ENCODE measurements around the gene SPIN2A. TPM values are rescaled to one million over a fixed set of nuclear protein-coding genes. Genes with fewer than 3 reads are reported as not detected.
"Not testable (repeated sequence)": the region's sequence is repeated elsewhere in the genome, so short reads cannot be mapped to it uniquely, and the experiment has no call there.

SPIN2A gene
- 2.6 TPM for total RNA-seq
- polyA plus RNA-seq, result 0.54 TPM

GRCh38 chrX:57137073-57137472, at the start of gene SPIN2A:
Gene SPIN2A, minus strand, starts transcription at chrX:57137397. Its CDS starts 800 bp downstream, at chrX:57136597.
- not testable (repeated sequence) for H3K36me3 ChIP-seq (ENCODE audit: insufficient read depth); DNase-seq (ENCODE audit: extremely low spot score); H3K4me1 ChIP-seq (ENCODE audit: insufficient read depth); H3K27ac ChIP-seq (ENCODE audit: low read depth); H3K4me3 ChIP-seq (ENCODE audit: low read depth, low read length)
- WGBS, result 17% methylated on average over 27 of the region's 27 CpGs

GRCh38 chrX:57178605-57179004, 41.4 kb upstream of the SPIN2A start:
- Histone ChIP-seq H3K4me3 (ENCODE audit: low read depth, low read length) (no peak overlapping the region), H3K4me1 (ENCODE audit: insufficient read depth) (no peaks in the 10 kb centered on the region), H3K27ac (ENCODE audit: low read depth) (no peak overlapping the region), H3K36me3 (ENCODE audit: insufficient read depth) (no peaks in the 10 kb centered on the region)
- no peak for DNase-seq (ENCODE audit: extremely low spot score)

- no peaks in the 10 kb centered on the region for H3K4me1 ChIP-seq (ENCODE audit: insufficient read depth)
- no peak overlapping the region for H3K27ac ChIP-seq (ENCODE audit: low read depth)
- no peak overlapping the region for H3K4me3 ChIP-seq (ENCODE audit: low read depth, low read length)
- no peak for DNase-seq (ENCODE audit: extremely low spot score)
- 26% methylated on average over 1 of the region's 1 CpG for WGBS
- H3K36me3 ChIP-seq (ENCODE audit: insufficient read depth), result no peaks in the 10 kb centered on the region
Observed at GRCh38 chrX:57177070-57177469, 39.9 kb upstream of the SPIN2A start.

- WGBS, result 62% methylated on average over 6 of the region's 6 CpGs
- no peaks in the 10 kb centered on the region for H3K4me1 ChIP-seq (ENCODE audit: insufficient read depth)
- no peak for DNase-seq (ENCODE audit: extremely low spot score)
- H3K36me3 ChIP-seq (ENCODE audit: insufficient read depth), result no peaks in the 10 kb centered on the region
- no peak overlapping the region for H3K4me3 ChIP-seq (ENCODE audit: low read depth, low read length)
- H3K27ac ChIP-seq (ENCODE audit: low read depth), result no peak overlapping the region
Observed at GRCh38 chrX:57172544-57172943, 35.3 kb upstream of the SPIN2A start.

GRCh38 chrX:57156397-57157049, 19.3 kb upstream of the SPIN2A start:
- H3K4me1 ChIP-seq (ENCODE audit: insufficient read depth), result no peaks in the 10 kb centered on the region
- H3K4me3 ChIP-seq (ENCODE audit: low read depth, low read length), result no peak overlapping the region
- DNase-seq (ENCODE audit: extremely low spot score), result no peak
- WGBS, result 76% methylated on average over 5 of the region's 5 CpGs
- H3K27ac ChIP-seq (ENCODE audit: low read depth), result no peak overlapping the region
- no peaks in the 10 kb centered on the region for H3K36me3 ChIP-seq (ENCODE audit: insufficient read depth)

GRCh38 chrX:57155171-57155570, 18.0 kb upstream of the SPIN2A start:
- DNase-seq (ENCODE audit: extremely low spot score), result no peak
- no peak overlapping the region for H3K27ac ChIP-seq (ENCODE audit: low read depth)

GRCh38 chrX:57152222-57152621, 15.0 kb upstream of the SPIN2A start:
- H3K4me1 ChIP-seq (ENCODE audit: insufficient read depth); H3K27ac ChIP-seq (ENCODE audit: low read depth); H3K36me3 ChIP-seq (ENCODE audit: insufficient read depth); DNase-seq (ENCODE audit: extremely low spot score); H3K4me3 ChIP-seq (ENCODE audit: low read depth, low read length): not testable (repeated sequence)
- WGBS, result 81% methylated on average over 8 of the region's 8 CpGs

More at GRCh38 chrX:57155171-57155570, 18.0 kb upstream of the SPIN2A start:
- Histone ChIP-seq H3K4me1 (ENCODE audit: insufficient read depth) (no peaks in the 10 kb centered on the region), H3K36me3 (ENCODE audit: insufficient read depth) (no peaks in the 10 kb centered on the region), H3K4me3 (ENCODE audit: low read depth, low read length) (no peak overlapping the region)
- WGBS, result 93% methylated on average over 2 of the region's 2 CpGs

GRCh38 chrX:57138674-57139073, 1.5 kb upstream of the SPIN2A start:
- Histone ChIP-seq H3K27ac (ENCODE audit: low read depth) (no peak overlapping the region), H3K4me3 (ENCODE audit: low read depth, low read length) (no peak overlapping the region), H3K36me3 (ENCODE audit: insufficient read depth) (no peaks in the 10 kb centered on the region), H3K4me1 (ENCODE audit: insufficient read depth) (no peaks in the 10 kb centered on the region)
- DNase-seq (ENCODE audit: extremely low spot score), result no peak
- WGBS, result 91% methylated on average over 4 of the region's 4 CpGs

GRCh38 chrX:57137501-57137900, 304 bp upstream of the SPIN2A start:
- WGBS, result 17% methylated on average over 1 of the region's 1 CpG
- H3K27ac ChIP-seq (ENCODE audit: low read depth), result no peak overlapping the region
- no peak overlapping the region for H3K4me3 ChIP-seq (ENCODE audit: low read depth, low read length)
- no peaks in the 10 kb centered on the region for H3K4me1 ChIP-seq (ENCODE audit: insufficient read depth)
- no peak for DNase-seq (ENCODE audit: extremely low spot score)
- H3K36me3 ChIP-seq (ENCODE audit: insufficient read depth), result no peaks in the 10 kb centered on the region

- H3K4me3 ChIP-seq (ENCODE audit: low read depth, low read length); DNase-seq (ENCODE audit: extremely low spot score): not testable (repeated sequence)
- WGBS, result 45% methylated on average over 1 of the region's 3 CpGs
Observed at GRCh38 chrX:57136589-57136988, 608 bp downstream of the SPIN2A start.

GRCh38 chrX:57135287-57135686, 1.9 kb downstream of the SPIN2A start:
- 89% methylated on average over 3 of the region's 3 CpGs for WGBS
- Histone ChIP-seq H3K4me3 (ENCODE audit: low read depth, low read length) (no peak overlapping the region), H3K27ac (ENCODE audit: low read depth) (no peak overlapping the region), H3K36me3 (ENCODE audit: insufficient read depth) (no peaks in the 10 kb centered on the region), H3K4me1 (ENCODE audit: insufficient read depth) (no peaks in the 10 kb centered on the region)
- DNase-seq (ENCODE audit: extremely low spot score), result no peak

More at GRCh38 chrX:57136589-57136988, 608 bp downstream of the SPIN2A start:
- H3K36me3 ChIP-seq (ENCODE audit: insufficient read depth); H3K27ac ChIP-seq (ENCODE audit: low read depth); H3K4me1 ChIP-seq (ENCODE audit: insufficient read depth): not testable (repeated sequence)

- WGBS, result 98% methylated on average over 3 of the region's 3 CpGs
- Histone ChIP-seq H3K4me3 (ENCODE audit: low read depth, low read length) (no peak overlapping the region), H3K27ac (ENCODE audit: low read depth) (no peak overlapping the region), H3K36me3 (ENCODE audit: insufficient read depth) (no peaks in the 10 kb centered on the region), H3K4me1 (ENCODE audit: insufficient read depth) (no peaks in the 10 kb centered on the region)
- no peak for DNase-seq (ENCODE audit: extremely low spot score)
Observed at GRCh38 chrX:57134702-57135101, 2.5 kb downstream of the SPIN2A start.

GRCh38 chrX:57133706-57134105, 3.5 kb downstream of the SPIN2A start:
- Histone ChIP-seq H3K4me1 (ENCODE audit: insufficient read depth) (no peaks in the 10 kb centered on the region), H3K27ac (ENCODE audit: low read depth) (no peak overlapping the region)
- WGBS, result 80% methylated on average over 4 of the region's 4 CpGs

GRCh38 chrX:57133284-57133683, 3.9 kb downstream of the SPIN2A start:
- H3K4me3 ChIP-seq (ENCODE audit: low read depth, low read length); DNase-seq (ENCODE audit: extremely low spot score); H3K27ac ChIP-seq (ENCODE audit: low read depth); H3K4me1 ChIP-seq (ENCODE audit: insufficient read depth); H3K36me3 ChIP-seq (ENCODE audit: insufficient read depth): not testable (repeated sequence)
- 45% methylated on average over 4 of the region's 4 CpGs for WGBS

More at GRCh38 chrX:57133706-57134105, 3.5 kb downstream of the SPIN2A start:
- Histone ChIP-seq H3K4me3 (ENCODE audit: low read depth, low read length) (no peak overlapping the region), H3K36me3 (ENCODE audit: insufficient read depth) (no peaks in the 10 kb centered on the region)
- no peak for DNase-seq (ENCODE audit: extremely low spot score)

- no peak for DNase-seq (ENCODE audit: extremely low spot score)
- 92% methylated on average over 7 of the region's 7 CpGs for WGBS
- no peak overlapping the region for H3K4me3 ChIP-seq (ENCODE audit: low read depth, low read length)
- H3K36me3 ChIP-seq (ENCODE audit: insufficient read depth), result no peaks in the 10 kb centered on the region
- H3K27ac ChIP-seq (ENCODE audit: low read depth), result no peak overlapping the region
- no peaks in the 10 kb centered on the region for H3K4me1 ChIP-seq (ENCODE audit: insufficient read depth)
Observed at GRCh38 chrX:57132046-57132445, 5.2 kb downstream of the SPIN2A start.
